Measurements from ENCODE around the gene PLEKHB2.

GRCh38 chr2:131093696-131094462 is 11.3 kb upstream of the PLEKHB2 start:
- TF ChIP-seq POLR2A (IDR thresholded peaks at IDR 0.05; ENCODE audit: low read length) (no peak), GATA1 (IDR thresholded peaks at IDR 0.05; ENCODE audit: low read depth, low read length) (no peak)
